SJCRH30 (cell line): ENCODE results near the gene GUCY1A2. TPM values are rescaled to one million over a fixed set of nuclear protein-coding genes. Genes with fewer than 3 reads are reported as not detected.
A peak's percentile ranks its signal among the peaks of the same experiment; 100 is the strongest.

ENCODE experiments used
- DNase-seq, 2 experiments: peaks; one replicate each; pipeline ENCODE4 v3.0.0-alpha.2; 2015 to 2020
- H3K27ac ChIP-seq: fragments of 250-450 bp; sonication (Bioruptor Pico); 2 replicates; pipeline ENCODE4 v1.5.1; 2020; ENCODE audit warnings: mild to moderate bottlenecking, moderate library complexity
- H3K27me3 ChIP-seq: fragments of 250-450 bp; sonication (Bioruptor Pico); 2 replicates; pipeline ENCODE4 v1.5.1; 2020; ENCODE audit warnings: mild to moderate bottlenecking, moderate library complexity
- H3K36me3 ChIP-seq: fragments of 250-450 bp; sonication (Bioruptor Pico); 2 replicates; pipeline ENCODE4 v1.5.1; 2020; ENCODE audit warnings: mild to moderate bottlenecking, moderate library complexity
- H3K4me1 ChIP-seq: fragments of 250-450 bp; sonication (Bioruptor Pico); 2 replicates; pipeline ENCODE4 v1.5.1; 2020; ENCODE audit warnings: mild to moderate bottlenecking, moderate library complexity
- H3K4me3 ChIP-seq: fragments of 250-450 bp; sonication (Bioruptor Pico); 2 replicates; pipeline ENCODE4 v1.5.1; 2020; ENCODE audit warnings: mild to moderate bottlenecking, moderate library complexity
- H3K9me3 ChIP-seq: fragments of 250-450 bp; sonication (Bioruptor Pico); replicated peaks from 2 replicates; pipeline ENCODE4 v1.5.1; 2020; ENCODE audit warnings: mild to moderate bottlenecking, moderate library complexity
- total RNA-seq: library from RNA; depleted of rRNA; stranded (reverse); fragments of >200 nt; shearing (Covaris generic); gene quantifications from 2 replicates; pipeline ENCODE4 v1.2.3, GENCODE V29; 2014

Gene GUCY1A2
- total RNA-seq, 1 experiment from 2014 or later, result 0.57 TPM

DNA sequence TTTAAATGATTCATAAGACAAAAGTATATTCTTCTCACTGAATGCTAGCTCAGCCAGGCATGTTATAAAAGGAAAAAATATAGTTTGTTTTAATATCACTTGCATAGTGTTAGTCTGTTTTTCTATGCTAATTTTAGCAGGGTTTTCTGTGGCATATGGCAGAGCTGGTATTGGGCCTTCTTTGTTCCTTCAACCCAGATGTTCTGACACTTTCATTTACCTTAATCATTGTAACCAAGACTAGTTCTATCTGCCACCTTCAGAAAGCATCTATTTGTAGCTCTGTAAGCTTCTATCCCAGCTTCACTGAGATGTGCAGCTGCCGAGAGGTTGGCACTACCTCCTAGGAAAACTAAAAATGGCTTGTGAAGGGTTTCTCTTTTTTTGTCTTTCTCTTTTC is 338.7 kb downstream of the GUCY1A2 start:
- Histone ChIP-seq H3K27me3 (no peaks in the 10 kb centered on the region), H3K4me3 (no peak overlapping the region), H3K36me3 (no peaks in the 10 kb centered on the region), H3K9me3 (no peaks in the 10 kb centered on the region), H3K27ac (no peak overlapping the region), H3K4me1 (no peaks in the 10 kb centered on the region)
- DNase-seq, result no peak

DNA sequence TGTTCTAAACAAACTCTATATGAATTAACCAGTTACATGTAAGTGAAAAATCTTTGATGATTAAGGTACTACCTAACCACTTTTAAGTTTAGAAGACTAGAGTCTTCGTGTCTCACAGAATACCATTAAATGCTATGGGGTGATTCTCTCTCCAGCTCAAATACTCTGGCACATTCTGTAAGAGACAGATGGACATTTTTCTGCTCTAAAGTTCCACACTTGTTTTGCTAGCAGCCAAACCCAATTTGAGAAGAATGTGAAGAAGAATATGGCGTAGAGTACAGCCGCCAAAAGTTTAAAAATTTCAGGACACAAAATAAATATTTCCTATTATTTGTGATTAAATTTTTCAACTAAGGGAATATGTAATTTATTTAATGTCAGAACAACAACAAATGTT is 339.1 kb downstream of the GUCY1A2 start:
- Histone ChIP-seq H3K9me3 (no peaks in the 10 kb centered on the region), H3K27ac (no peak overlapping the region), H3K4me1 (no peaks in the 10 kb centered on the region), H3K27me3 (no peaks in the 10 kb centered on the region), H3K36me3 (no peaks in the 10 kb centered on the region), H3K4me3 (no peak overlapping the region)
- DNase-seq, result no peak

DNA sequence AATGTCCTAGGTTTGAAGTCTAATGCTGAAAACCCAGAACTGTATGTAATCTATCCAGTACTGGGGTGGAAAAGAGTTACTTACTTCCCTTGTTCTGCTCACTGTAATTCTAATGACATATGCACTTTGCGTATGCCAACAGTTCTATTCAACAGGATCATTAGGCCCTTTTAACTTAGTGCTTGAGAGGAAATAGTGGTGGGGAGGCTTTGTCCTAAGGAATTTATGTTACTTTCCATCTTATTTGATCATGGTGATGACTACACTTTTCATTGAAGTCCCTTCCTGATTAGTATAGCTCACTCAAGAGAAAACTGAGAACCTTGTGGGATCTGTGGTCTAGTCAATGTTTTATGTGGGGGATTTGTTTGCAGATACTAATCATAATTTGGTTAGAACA is 348.2 kb downstream of the GUCY1A2 start:
- no peaks in the 10 kb centered on the region for H3K36me3 ChIP-seq
- no peak overlapping the region for H3K4me3 ChIP-seq
- H3K27me3 ChIP-seq, result no peaks in the 10 kb centered on the region
- no peaks in the 10 kb centered on the region for H3K9me3 ChIP-seq
- peak in 1 of 2 experiments; percentile 17 for DNase-seq
- H3K27ac ChIP-seq, result no peak overlapping the region
- H3K4me1 ChIP-seq, result peaks cover 13% of the 10 kb centered on the region

DNA sequence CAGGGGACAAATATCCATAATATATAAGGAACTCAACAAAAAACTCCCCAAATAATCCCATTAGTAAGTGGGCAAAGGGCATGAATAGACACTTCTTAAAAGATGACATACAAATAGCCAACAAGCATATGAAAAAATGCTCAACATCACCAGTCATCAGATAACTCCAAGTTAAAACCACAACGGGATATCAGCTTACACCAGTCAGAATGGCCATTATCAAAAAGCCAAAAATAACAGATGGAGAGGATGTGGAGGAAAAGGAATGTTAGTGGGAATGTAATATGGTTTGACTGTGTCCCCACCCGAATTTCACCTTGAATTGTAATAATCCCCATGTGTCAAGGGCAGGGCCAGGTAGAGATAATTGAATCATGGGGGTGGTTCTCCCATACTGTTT is 350.1 kb downstream of the GUCY1A2 start:
- Histone ChIP-seq H3K36me3 (no peaks in the 10 kb centered on the region), H3K27ac (no peak overlapping the region), H3K4me3 (no peak overlapping the region), H3K4me1 (peaks cover 13% of the 10 kb centered on the region), H3K9me3 (no peaks in the 10 kb centered on the region), H3K27me3 (no peaks in the 10 kb centered on the region)
- peak; percentile 4 to 64 for DNase-seq

DNA sequence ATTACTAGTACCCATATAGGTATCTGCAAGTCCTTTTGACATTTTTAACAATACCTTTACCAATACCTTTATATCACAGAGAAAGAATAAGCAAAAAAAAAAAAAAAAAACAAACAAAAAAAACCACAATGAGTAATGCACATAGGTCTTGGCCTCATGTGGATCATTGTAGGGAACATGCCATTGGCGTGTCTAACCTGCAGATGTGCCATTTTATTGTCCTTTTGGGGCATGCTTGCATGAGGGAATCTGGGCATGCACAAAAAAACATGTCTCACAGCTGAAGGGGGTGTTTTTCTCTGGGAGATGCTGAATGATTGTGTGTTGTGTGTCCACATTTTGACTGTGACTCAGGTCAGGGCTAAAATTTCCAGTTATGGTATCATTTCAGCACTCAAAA is 361.6 kb downstream of the GUCY1A2 start:
- Histone ChIP-seq H3K4me3 (no peak overlapping the region), H3K4me1 (no peaks in the 10 kb centered on the region), H3K27ac (no peak overlapping the region), H3K36me3 (no peaks in the 10 kb centered on the region), H3K27me3 (no peaks in the 10 kb centered on the region), H3K9me3 (no peaks in the 10 kb centered on the region)
- no peak for DNase-seq

DNA sequence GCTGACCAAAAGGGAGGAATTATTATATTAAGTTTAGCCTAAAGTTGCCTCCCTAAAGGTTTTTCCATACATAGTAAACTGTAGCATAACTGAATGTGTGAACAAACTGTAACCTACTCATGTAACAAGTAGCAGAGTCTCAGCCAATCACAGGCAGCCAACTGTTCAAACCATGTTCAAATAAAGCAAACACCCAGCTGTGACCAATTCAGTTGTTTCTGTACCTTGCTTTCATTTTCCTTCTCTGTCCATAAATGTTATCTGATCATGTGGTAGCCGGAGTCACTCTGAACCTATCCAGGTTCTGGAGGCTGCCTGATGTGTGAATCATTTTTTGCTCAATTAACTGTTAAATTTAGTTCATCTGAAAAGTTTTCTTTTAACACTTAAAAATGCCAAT is 373.5 kb downstream of the GUCY1A2 start:
- no peaks in the 10 kb centered on the region for H3K4me1 ChIP-seq
- H3K27ac ChIP-seq, result no peak overlapping the region
- H3K27me3 ChIP-seq, result no peaks in the 10 kb centered on the region
- peak in 1 of 2 experiments; percentile 29 for DNase-seq
- H3K4me3 ChIP-seq, result no peak overlapping the region
- no peaks in the 10 kb centered on the region for H3K36me3 ChIP-seq
- no peaks in the 10 kb centered on the region for H3K9me3 ChIP-seq

DNA sequence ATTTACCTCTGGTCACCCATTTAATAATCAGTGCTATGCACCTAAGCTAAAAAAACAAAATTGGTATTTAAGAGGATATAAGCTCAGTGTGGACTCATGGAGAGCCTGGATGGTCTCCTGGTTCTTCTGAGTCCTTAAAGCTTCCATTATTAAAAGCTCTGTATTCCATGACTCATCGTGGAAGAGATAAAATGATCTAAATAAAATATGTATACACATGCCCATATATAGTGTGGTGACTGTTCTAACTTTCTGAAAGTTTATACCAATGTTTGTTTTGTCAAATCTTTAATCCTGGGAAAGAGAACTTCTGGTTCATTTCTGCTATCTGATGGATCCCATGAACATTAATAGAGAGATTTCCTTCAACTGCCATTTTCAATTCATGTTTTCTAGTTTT is 375.9 kb downstream of the GUCY1A2 start:
- Histone ChIP-seq H3K9me3 (no peaks in the 10 kb centered on the region), H3K36me3 (no peaks in the 10 kb centered on the region), H3K4me3 (no peak overlapping the region), H3K27ac (no peak overlapping the region), H3K4me1 (no peaks in the 10 kb centered on the region), H3K27me3 (no peaks in the 10 kb centered on the region)
- DNase-seq, result no peak

DNA sequence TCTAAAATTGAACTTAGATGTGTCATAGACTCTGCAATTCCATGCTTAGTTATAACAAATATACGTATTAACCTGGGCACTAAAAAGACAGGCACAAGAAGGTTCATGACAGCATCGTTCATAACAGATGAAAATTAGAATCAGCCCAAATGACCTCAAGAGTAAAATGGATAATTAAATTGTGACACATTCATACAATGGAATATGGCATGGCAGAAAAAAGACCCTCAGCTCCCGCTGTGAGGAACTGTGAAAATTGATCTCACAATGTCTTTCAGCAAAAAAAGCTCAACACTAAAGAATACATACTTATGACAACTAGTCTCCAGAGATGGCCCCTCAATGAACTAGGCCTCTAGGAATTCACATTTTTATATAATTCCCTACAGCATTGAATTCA is 386.0 kb downstream of the GUCY1A2 start:
- H3K4me1 ChIP-seq, result no peaks in the 10 kb centered on the region
- H3K36me3 ChIP-seq, result no peaks in the 10 kb centered on the region
- H3K4me3 ChIP-seq, result no peak overlapping the region
- H3K27ac ChIP-seq, result no peak overlapping the region
- H3K9me3 ChIP-seq, result no peaks in the 10 kb centered on the region
- DNase-seq, result no peak
- no peaks in the 10 kb centered on the region for H3K27me3 ChIP-seq

DNA sequence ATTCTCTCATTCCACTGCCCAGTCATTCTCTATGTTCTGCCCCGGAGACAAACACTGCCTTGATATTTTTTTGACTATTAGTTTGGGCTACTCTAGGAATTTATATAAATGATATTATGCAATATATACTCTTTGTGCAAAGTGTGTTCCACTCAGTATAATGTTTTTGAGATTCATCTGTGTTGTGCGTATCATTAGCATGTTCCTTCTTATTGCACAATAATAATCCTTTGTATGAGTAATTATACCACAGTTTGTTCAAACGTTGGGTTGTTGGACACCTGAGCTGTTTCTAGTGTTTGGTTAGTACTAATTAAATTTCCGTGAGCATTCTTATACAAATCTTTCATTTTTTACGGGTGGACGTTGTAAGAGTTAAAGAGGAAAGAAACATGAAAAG is 390.6 kb downstream of the GUCY1A2 start:
- Histone ChIP-seq H3K27me3 (no peaks in the 10 kb centered on the region), H3K9me3 (no peaks in the 10 kb centered on the region), H3K36me3 (no peaks in the 10 kb centered on the region), H3K4me3 (no peak overlapping the region), H3K4me1 (no peaks in the 10 kb centered on the region), H3K27ac (no peak overlapping the region)
- DNase-seq, result no peak

DNA sequence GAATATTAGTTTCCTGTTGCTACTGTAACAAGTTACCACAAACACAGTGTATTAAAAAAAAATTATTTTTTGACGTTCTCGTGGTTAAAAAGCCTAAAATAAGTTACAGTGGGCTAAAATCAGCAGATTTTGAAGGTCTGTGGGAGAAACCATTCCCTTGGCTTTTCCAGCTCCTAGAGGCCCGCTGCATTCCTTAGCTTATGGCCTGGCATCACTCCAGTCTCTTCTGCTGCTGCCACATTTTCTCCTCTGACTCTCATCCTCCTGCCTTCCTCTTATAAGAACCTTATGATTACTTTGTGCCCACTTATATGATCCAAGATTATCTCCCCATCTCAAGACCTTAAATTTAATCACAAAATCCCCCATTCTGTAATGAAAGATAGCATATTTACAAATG is 392.7 kb downstream of the GUCY1A2 start:
- Histone ChIP-seq H3K4me1 (peaks cover 11% of the 10 kb centered on the region), H3K36me3 (no peaks in the 10 kb centered on the region), H3K27ac (no peak overlapping the region), H3K27me3 (no peaks in the 10 kb centered on the region), H3K9me3 (no peaks in the 10 kb centered on the region), H3K4me3 (no peak overlapping the region)
- DNase-seq, result no peak

DNA sequence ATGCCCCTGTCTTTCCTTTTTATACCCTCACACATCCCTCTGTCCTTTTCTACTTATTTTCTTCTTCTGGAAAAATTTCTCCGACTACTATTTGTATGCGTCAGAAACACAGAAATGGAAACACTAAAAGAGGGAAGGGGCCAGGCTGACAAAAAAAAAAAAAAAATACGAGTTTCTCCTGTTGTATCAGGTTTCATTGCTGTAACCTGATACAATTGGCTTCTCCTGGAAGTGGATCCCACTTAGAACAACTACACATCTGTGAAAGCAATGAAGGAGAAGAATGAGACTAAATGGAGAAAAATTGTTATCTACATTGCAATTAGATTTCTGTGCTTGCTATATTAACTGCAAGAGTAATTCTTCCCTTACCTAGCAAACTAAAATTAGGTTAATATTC is 393.9 kb downstream of the GUCY1A2 start:
- DNase-seq, result peak in 1 of 2 experiments; percentile 20
- Histone ChIP-seq H3K27ac (no peak overlapping the region), H3K27me3 (no peaks in the 10 kb centered on the region), H3K9me3 (no peaks in the 10 kb centered on the region), H3K4me3 (no peak overlapping the region), H3K36me3 (no peaks in the 10 kb centered on the region), H3K4me1 (peaks cover 11% of the 10 kb centered on the region)
